Measurements from ENCODE around the gene MTM1. TPM values are rescaled to one million over a fixed set of nuclear protein-coding genes. Genes with fewer than 3 reads are reported as not detected.

The MTM1 gene
- total RNA-seq, 1 experiment from 2014 or later = 6.4 TPM

GRCh38 chrX:150647331-150647730 lies 78.9 kb downstream of the MTM1 start:
- Histone ChIP-seq H3K4me1 (ENCODE audit: insufficient read depth, low read length) (no peaks in the 10 kb centered on the region), H2BK20ac (ENCODE audit: low read depth, low read length, poor library complexity, severe bottlenecking) (no peak overlapping the region), H2AK5ac (ENCODE audit: insufficient read length, low read length) (no peak overlapping the region), H3K23me2 (ENCODE audit: insufficient read length, low read depth, low read length, poor library complexity, severe bottlenecking) (no peaks in the 10 kb centered on the region), H4K5ac (ENCODE audit: insufficient read length, low read depth, low read length) (no peak overlapping the region), H3T11ph (ENCODE audit: low read length) (no peak overlapping the region), H3K23ac (ENCODE audit: insufficient read length, low read depth, low read length) (no peak overlapping the region), H4K8ac (replicated peaks; ENCODE audit: insufficient read length, low read depth, low read length) (no peak overlapping the region), H2BK120ac (ENCODE audit: low read depth, low read length, poor library complexity, severe bottlenecking) (no peak overlapping the region), H3K18ac (ENCODE audit: insufficient read length, low read depth, low read length) (no peak overlapping the region), H3K27ac (ENCODE audit: insufficient read length, low read depth, low read length) (no peak overlapping the region), H3K4ac (ENCODE audit: low read depth, low read length) (no peak overlapping the region), H3K79me1 (ENCODE audit: insufficient read depth, low read depth, low read length, poor library complexity, severe bottlenecking) (no peaks in the 10 kb centered on the region), H3K27me3 (ENCODE audit: insufficient read depth, low read length) (no peaks in the 10 kb centered on the region), H2AFZ (ENCODE audit: low read length) (no peak overlapping the region), H3K4me2 (ENCODE audit: insufficient read depth, insufficient read length, low read length) (no peak overlapping the region), H2BK12ac (ENCODE audit: insufficient read length, low read depth, low read length) (no peak overlapping the region), H3K56ac (ENCODE audit: insufficient read length, low read depth, low read length) (no peak overlapping the region), H2BK15ac (ENCODE audit: low read depth, low read length) (no peak overlapping the region), H2BK5ac (ENCODE audit: insufficient read length, low read length) (no peak overlapping the region), H3K9me3 (ENCODE audit: control insufficient read depth, low read depth, low read length) (no peaks in the 10 kb centered on the region), H4K20me1 (ENCODE audit: control insufficient read depth, insufficient read depth, insufficient read length) (no peaks in the 10 kb centered on the region), H4K91ac (ENCODE audit: insufficient read length, low read depth, low read length) (no peak overlapping the region), H3K14ac (ENCODE audit: insufficient read depth, low read length) (no peak overlapping the region), H3K79me2 (ENCODE audit: insufficient read depth, low read length) (no peaks in the 10 kb centered on the region), H3K9ac (ENCODE audit: extremely low read depth, insufficient read length, low read length) (no peak overlapping the region)
- H3K9me3 Mint-ChIP-seq = peaks cover 51 to 54% of the 10 kb centered on the region in 2 experiments
- no peak overlapping the region for H3K27ac Mint-ChIP-seq
- no CpG with 5 or more reads among the region's 5 CpGs for WGBS (ENCODE audit: extremely low coverage, insufficient read length, low lambda C conversion rate)
- TF ChIP-seq CTCF (conservative IDR thresholded peaks at IDR 0.05) = no peak
- H3K27me3 Mint-ChIP-seq (ENCODE audit: low read depth) = no peaks in the 10 kb centered on the region
- no peak overlapping the region for H3K4me3 Mint-ChIP-seq
- no peaks in the 10 kb centered on the region for H3K4me1 Mint-ChIP-seq
- peaks cover 0 to 10% (median 1%) of the 10 kb centered on the region in 3 experiments; a peak in 4 of 7 replicates for H3K36me3 Mint-ChIP-seq (ENCODE audit: insufficient read depth in 1 of 3, low read depth in 3 of 3)
- DNase-seq = no peak

All from H9 (cell line).